WERI-Rb-1 (cell line): ENCODE measurements around the gene CCS.
"Not testable (repeated sequence)": the region's sequence is repeated elsewhere in the genome, so short reads cannot be mapped to it uniquely, and the experiment has no call there.

Experiments used
- DNase-seq: peaks from one replicate; pipeline ENCODE4 v3.0.0-alpha.2; 2020
- H3K27ac ChIP-seq: fragments of 250-450 bp; sonication (Bioruptor Pico); 2 replicates; pipeline ENCODE4 v1.5.1; 2020; ENCODE audit warnings: mild to moderate bottlenecking, moderate library complexity
- H3K27me3 ChIP-seq: fragments of 250-450 bp; sonication (Bioruptor Pico); 2 replicates; pipeline ENCODE4 v1.5.1; 2021; ENCODE audit warnings: mild to moderate bottlenecking, low read depth, moderate library complexity; ENCODE audit not compliant: insufficient read depth, severe bottlenecking
- H3K36me3 ChIP-seq: fragments of 250-450 bp; sonication (Bioruptor Pico); 2 replicates; pipeline ENCODE4 v1.5.1; 2020; ENCODE audit warnings: mild to moderate bottlenecking, moderate library complexity
- H3K4me3 ChIP-seq: 2 replicates; pipeline ENCODE4 v1.5.1; 2011; ENCODE audit warnings: low read depth, mild to moderate bottlenecking, control low read depth, low read length
- H3K9me3 ChIP-seq: fragments of 250-450 bp; sonication (Bioruptor Pico); 2 replicates; pipeline ENCODE4 v1.5.1; 2021; ENCODE audit warnings: mild to moderate bottlenecking, moderate library complexity; ENCODE audit not compliant: severe bottlenecking
- CTCF ChIP-seq: IDR thresholded peaks from 2 replicates; pipeline ENCODE4 v1.5.1; 2011; ENCODE audit warnings: low read depth, mild to moderate bottlenecking, control low read depth, inconsistent platforms, low read length

Gene CCS

GRCh38 chr11:66632952-66633351 is 40.0 kb downstream of the CCS start:
- H3K9me3 ChIP-seq: no peaks in the 10 kb centered on the region
- H3K36me3 ChIP-seq: peaks cover 84% of the 10 kb centered on the region
- H3K27me3 ChIP-seq: no peaks in the 10 kb centered on the region
- H3K27ac ChIP-seq: no peak overlapping the region; the same call in 1 of the 2 replicates
- TF ChIP-seq CTCF: no peak
- DNase-seq: no peak
- no peak overlapping the region for H3K4me3 ChIP-seq

GRCh38 chr11:66636411-66636810 is 43.4 kb downstream of the CCS start:
- peak; percentile 57 for DNase-seq
- Histone ChIP-seq H3K9me3 (no peaks in the 10 kb centered on the region), H3K4me3 (no peak overlapping the region), H3K27ac (peak overlapping the region; percentile 56), H3K36me3 (peaks cover 82% of the 10 kb centered on the region), H3K27me3 (no peaks in the 10 kb centered on the region)
- TF ChIP-seq CTCF: no peak

- DNase-seq: no peak
- Histone ChIP-seq H3K27ac (peak overlapping the region; percentile 95), H3K9me3 (no peaks in the 10 kb centered on the region), H3K36me3 (peaks cover 82% of the 10 kb centered on the region), H3K4me3 (peak overlapping the region; percentile 44), H3K27me3 (no peaks in the 10 kb centered on the region)
- no peak for TF ChIP-seq CTCF
Observed at GRCh38 chr11:66637557-66638176, 44.7 kb downstream of the CCS start.

GRCh38 chr11:66638177-66639065 is 45.4 kb downstream of the CCS start, which contains the start of gene RBM4:
TSS of gene RBM4 (plus strand) at chr11:66638703. CDS start at chr11:66639712, 1,009 bp downstream.
- no peak for TF ChIP-seq CTCF
- Histone ChIP-seq H3K36me3 (peaks cover 82% of the 10 kb centered on the region), H3K9me3 (no peaks in the 10 kb centered on the region), H3K27me3 (no peaks in the 10 kb centered on the region), H3K4me3 (peak within 1 kb of the TSS; percentile 99), H3K27ac (peak within 1 kb of the TSS; percentile 95)
- peak; percentile 99 for DNase-seq

GRCh38 chr11:66639066-66639813 is 46.3 kb downstream of the CCS start:
- H3K27me3 ChIP-seq: no peaks in the 10 kb centered on the region
- H3K27ac ChIP-seq: peak overlapping the region; percentile 95
- no peak for TF ChIP-seq CTCF
- peak overlapping the region; percentile 99 for H3K4me3 ChIP-seq
- H3K36me3 ChIP-seq: peaks cover 82% of the 10 kb centered on the region
- no peak for DNase-seq
- no peaks in the 10 kb centered on the region for H3K9me3 ChIP-seq

- Histone ChIP-seq H3K4me3 (peak overlapping the region; percentile 99), H3K27ac (peak overlapping the region; percentile 95; the same call in 1 of the 2 replicates), H3K36me3 (peaks cover 82% of the 10 kb centered on the region)
- not testable (repeated sequence) for DNase-seq, H3K9me3 ChIP-seq, H3K27me3 ChIP-seq
Observed at GRCh38 chr11:66639814-66640340, 46.9 kb downstream of the CCS start.
